GM12892 (cell line): Measurements from ENCODE around the gene CHGA.

Experiments used
- DNase-seq: peaks from one replicate; pipeline ENCODE4 v3.0.0; 2011; ENCODE audit not compliant: insufficient read length
- FAIRE-seq: peaks from 2 replicates; lab custom pipeline; 2011; peaks lifted over from hg19 to GRCh38; lab: Jason Lieb, UNC
- POLR2A ChIP-seq: IDR thresholded peaks from 2 replicates; pipeline ENCODE4 v1.6.1; 2011; ENCODE audit warnings: low read depth, low read length, control low read depth
- POLR2AphosphoS5 ChIP-seq: IDR thresholded peaks from 2 replicates; pipeline ENCODE4 v1.6.1; 2011; ENCODE audit warnings: low read depth, low read length, control low read depth
- TAF1 ChIP-seq: IDR thresholded peaks from 2 replicates; pipeline ENCODE4 v1.6.1; 2011; ENCODE audit warnings: low read depth, mild to moderate bottlenecking, control low read depth, low read length, borderline replicate concordance

The CHGA gene

GRCh38 chr14:92890830-92891588 lies 31.9 kb upstream of the CHGA start:
- TF ChIP-seq POLR2A (no peak), TAF1 (no peak), POLR2AphosphoS5 (no peak)
- FAIRE-seq, result no peak
- DNase-seq, result no peak

- FAIRE-seq, result no peak
- TF ChIP-seq TAF1 (no peak), POLR2A (no peak), POLR2AphosphoS5 (no peak)
- no peak for DNase-seq
These were observed 30.4 kb upstream of the CHGA start for GRCh38 chr14:92892589-92892988.

- FAIRE-seq (no peak), DNase-seq (no peak)
- TF ChIP-seq TAF1 (no peak), POLR2AphosphoS5 (no peak), POLR2A (no peak)
These were observed 27.5 kb upstream of the CHGA start for GRCh38 chr14:92895352-92895878.

GRCh38 chr14:92897922-92898565 lies 24.9 kb upstream of the CHGA start:
- no peak for DNase-seq
- no peak for FAIRE-seq
- no peak for TF ChIP-seq TAF1
- TF ChIP-seq POLR2AphosphoS5, result no peak
- TF ChIP-seq POLR2A, result no peak

GRCh38 chr14:92898566-92899131 lies 24.3 kb upstream of the CHGA start:
- DNase-seq, result no peak
- no peak for FAIRE-seq
- no peak for TF ChIP-seq POLR2AphosphoS5
- no peak for TF ChIP-seq POLR2A
- no peak for TF ChIP-seq TAF1

- no peak for DNase-seq
- FAIRE-seq, result no peak
- no peak for TF ChIP-seq POLR2AphosphoS5
- no peak for TF ChIP-seq POLR2A
- no peak for TF ChIP-seq TAF1
These were observed 22.3 kb upstream of the CHGA start for GRCh38 chr14:92900660-92901059.

GRCh38 chr14:92902191-92902590 lies 20.8 kb upstream of the CHGA start:
- DNase-seq (no peak), FAIRE-seq (no peak)
- TF ChIP-seq POLR2AphosphoS5 (no peak), POLR2A (no peak), TAF1 (no peak)

- FAIRE-seq (no peak), DNase-seq (no peak)
- TF ChIP-seq POLR2AphosphoS5 (no peak), POLR2A (no peak), TAF1 (no peak)
These were observed 20.2 kb upstream of the CHGA start for GRCh38 chr14:92902726-92903125.

GRCh38 chr14:92903359-92903758 lies 19.6 kb upstream of the CHGA start:
- TF ChIP-seq POLR2AphosphoS5, result no peak
- TF ChIP-seq TAF1, result no peak
- no peak for TF ChIP-seq POLR2A
- FAIRE-seq, result no peak
- no peak for DNase-seq

GRCh38 chr14:92905667-92906066 lies 17.3 kb upstream of the CHGA start:
- no peak for FAIRE-seq
- no peak for DNase-seq
- TF ChIP-seq POLR2AphosphoS5 (no peak), TAF1 (no peak), POLR2A (no peak)

GRCh38 chr14:92906420-92906819 lies 16.5 kb upstream of the CHGA start:
- no peak for DNase-seq
- no peak for FAIRE-seq
- no peak for TF ChIP-seq POLR2AphosphoS5
- TF ChIP-seq POLR2A, result no peak
- no peak for TF ChIP-seq TAF1

GRCh38 chr14:92906823-92907222 lies 16.1 kb upstream of the CHGA start:
- FAIRE-seq (no peak), DNase-seq (no peak)
- TF ChIP-seq TAF1 (no peak), POLR2A (no peak), POLR2AphosphoS5 (no peak)
